Gastroesophageal sphincter (tissue), 3 donors: ENCODE results near the gene KIAA1191.

ENCODE experiments used
- CTCF ChIP-seq, 4 experiments: fragments of 200-600 bp in 2 of 4; fragments of 450-650 bp in 2 of 4; sonication (generic) in 1 of 4; IDR thresholded peaks; one replicate each; pipeline ENCODE4 v1.5.1; 2017 to 2019; ENCODE audit warnings: antibody characterized with exemption in 4 of 4, mild to moderate bottlenecking in 2 of 4, moderate library complexity in 2 of 4
- EP300 ChIP-seq: sonication (generic); formaldehyde crosslinking; IDR thresholded peaks from one replicate; pipeline ENCODE4 v1.6.1; 2017; ENCODE audit warnings: antibody characterized with exemption, mild to moderate bottlenecking

GRCh38 chr5:176391479-176391878, 29.9 kb upstream of the KIAA1191 start:
- no peak for TF ChIP-seq CTCF (IDR thresholded peaks at IDR 0.05)
- TF ChIP-seq EP300: no peak
